ENCODE measurements around the gene TBATA. TPM values are rescaled to one million over a fixed set of nuclear protein-coding genes. Genes with fewer than 3 reads are reported as not detected.

Gene TBATA
- total RNA-seq, 2 experiments from 2014 or later, result not detected

DNA sequence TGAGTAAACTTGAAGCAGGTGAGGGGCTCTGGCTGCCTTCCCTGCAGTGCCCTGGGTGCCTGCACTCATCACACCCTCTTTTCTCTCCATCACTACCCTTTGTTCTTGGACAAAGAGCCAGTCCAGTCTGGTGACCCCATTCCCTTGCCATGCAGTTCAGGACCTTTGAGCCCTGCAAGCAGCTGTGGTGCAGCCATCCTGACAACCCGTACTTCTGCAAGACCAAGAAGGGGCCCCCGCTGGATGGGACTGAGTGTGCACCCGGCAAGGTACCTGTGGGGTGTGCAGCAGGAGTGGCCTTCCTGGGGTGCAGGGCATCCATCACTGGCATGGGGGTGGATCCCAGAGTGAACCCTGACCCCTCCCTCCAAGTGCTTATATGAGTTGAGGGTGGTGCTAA is 48.7 kb downstream of the TBATA start:
- Mint-ChIP-seq H3K27me3 (no peaks in the 10 kb centered on the region), H3K4me1 (no peaks in the 10 kb centered on the region), H3K36me3 (ENCODE audit: low read depth) (no peaks in the 10 kb centered on the region), H3K9me3 (no peaks in the 10 kb centered on the region), H3K4me3 (no peak overlapping the region), H3K27ac (no peak overlapping the region)
- POLR2A ChIA-PET, result no interaction called here
- no peak for DNase-seq
- CTCF ChIA-PET, result no interaction called here

DNA sequence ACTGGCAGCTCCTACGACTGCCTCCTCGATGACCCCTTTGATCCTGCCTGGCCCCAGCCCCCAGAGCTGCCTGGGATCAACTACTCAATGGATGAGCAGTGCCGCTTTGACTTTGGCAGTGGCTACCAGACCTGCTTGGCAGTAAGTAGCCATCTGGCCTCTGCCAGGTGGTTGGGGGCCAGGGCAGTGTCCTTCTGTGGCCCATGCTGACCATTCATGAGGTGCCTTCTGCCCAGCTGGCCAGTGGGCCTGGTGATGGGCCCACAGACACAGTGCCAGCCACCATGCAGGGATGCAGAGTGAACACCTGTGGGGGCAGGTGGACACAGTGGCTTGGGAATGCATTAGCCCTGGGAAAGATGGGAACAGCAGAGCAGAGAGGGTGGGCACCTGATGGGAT is 50.0 kb downstream of the TBATA start:
- Mint-ChIP-seq H3K4me1 (no peaks in the 10 kb centered on the region), H3K4me3 (no peak overlapping the region), H3K9me3 (no peaks in the 10 kb centered on the region), H3K27ac (no peak overlapping the region), H3K36me3 (ENCODE audit: low read depth) (no peaks in the 10 kb centered on the region), H3K27me3 (no peaks in the 10 kb centered on the region)
- POLR2A ChIA-PET, result no interaction called here
- CTCF ChIA-PET, result no interaction called here
- no peak for DNase-seq

DNA sequence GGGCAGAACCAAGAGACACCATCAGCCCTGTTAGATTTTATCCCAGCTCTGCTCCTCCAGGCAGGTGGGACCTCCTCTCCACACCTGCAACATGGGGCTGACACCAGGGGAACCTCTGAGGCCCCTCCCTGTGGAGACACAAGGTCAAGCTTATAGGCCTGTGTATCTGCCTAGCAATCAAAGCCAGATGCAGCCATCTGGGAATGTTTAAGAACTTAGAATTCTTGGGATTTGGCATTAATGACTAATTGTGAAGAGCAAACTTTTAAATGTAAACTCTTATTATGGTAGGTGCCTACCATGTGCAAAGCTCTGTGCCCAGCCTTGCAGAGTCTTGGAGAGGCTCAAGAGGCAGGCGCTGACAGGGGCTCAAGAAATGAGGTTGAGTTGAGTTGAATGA is 52.1 kb downstream of the TBATA start:
- Mint-ChIP-seq H3K36me3 (ENCODE audit: low read depth) (no peaks in the 10 kb centered on the region), H3K4me1 (no peaks in the 10 kb centered on the region), H3K4me3 (no peak overlapping the region), H3K27me3 (no peaks in the 10 kb centered on the region), H3K9me3 (no peaks in the 10 kb centered on the region), H3K27ac (no peak overlapping the region)
- DNase-seq, result no peak
- ChIA-PET CTCF (interaction anchor here (1.2 kb wide), 1 partner anchor 10 kb away, joined by 3 read pairs; no protein-coding TSS in a partner anchor), POLR2A (no interaction called here)

DNA sequence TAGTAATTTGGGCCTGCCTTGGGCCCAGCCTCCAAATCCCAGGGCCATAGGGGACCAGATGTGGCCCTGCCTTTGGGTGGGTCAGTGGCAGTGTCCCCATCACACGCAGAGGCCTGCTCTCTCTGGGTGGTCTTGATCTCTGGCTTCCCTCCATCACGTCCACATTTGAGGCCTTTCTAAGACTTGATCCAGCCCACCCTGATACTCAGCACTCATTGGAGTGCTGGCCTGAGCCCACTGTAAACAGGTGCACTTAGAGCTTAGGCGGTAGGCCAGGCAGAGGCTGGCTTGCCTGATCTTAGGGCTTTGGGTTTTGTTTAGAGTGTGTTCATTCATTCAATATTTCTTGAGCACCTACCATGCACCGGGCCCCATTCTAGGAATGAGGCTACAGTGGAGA is 52.6 kb downstream of the TBATA start:
- Mint-ChIP-seq H3K27me3 (no peaks in the 10 kb centered on the region), H3K9me3 (no peaks in the 10 kb centered on the region), H3K27ac (no peak overlapping the region), H3K4me1 (no peaks in the 10 kb centered on the region), H3K4me3 (no peak overlapping the region), H3K36me3 (ENCODE audit: low read depth) (no peaks in the 10 kb centered on the region)
- ChIA-PET POLR2A (no interaction called here), CTCF (no interaction called here)
- DNase-seq, result no peak

DNA sequence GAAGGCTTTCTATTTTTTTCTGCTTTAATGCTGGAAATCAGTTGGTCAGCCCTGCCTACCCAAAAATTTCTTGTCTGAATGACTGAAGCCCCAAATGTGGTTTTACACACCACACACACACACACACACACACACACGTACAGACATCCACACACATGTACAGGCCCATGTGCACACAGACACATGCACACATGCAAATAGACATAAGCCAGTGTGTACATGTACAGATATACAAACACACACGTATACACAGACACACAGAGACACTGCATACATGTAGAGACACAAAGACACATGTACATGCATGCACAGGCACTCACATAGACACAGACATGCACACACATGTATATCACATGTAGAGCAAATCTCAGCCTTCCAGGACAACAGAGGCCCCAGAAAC is 54.2 kb downstream of the TBATA start:
- H3K9me3 Mint-ChIP-seq, result no peaks in the 10 kb centered on the region

DNA sequence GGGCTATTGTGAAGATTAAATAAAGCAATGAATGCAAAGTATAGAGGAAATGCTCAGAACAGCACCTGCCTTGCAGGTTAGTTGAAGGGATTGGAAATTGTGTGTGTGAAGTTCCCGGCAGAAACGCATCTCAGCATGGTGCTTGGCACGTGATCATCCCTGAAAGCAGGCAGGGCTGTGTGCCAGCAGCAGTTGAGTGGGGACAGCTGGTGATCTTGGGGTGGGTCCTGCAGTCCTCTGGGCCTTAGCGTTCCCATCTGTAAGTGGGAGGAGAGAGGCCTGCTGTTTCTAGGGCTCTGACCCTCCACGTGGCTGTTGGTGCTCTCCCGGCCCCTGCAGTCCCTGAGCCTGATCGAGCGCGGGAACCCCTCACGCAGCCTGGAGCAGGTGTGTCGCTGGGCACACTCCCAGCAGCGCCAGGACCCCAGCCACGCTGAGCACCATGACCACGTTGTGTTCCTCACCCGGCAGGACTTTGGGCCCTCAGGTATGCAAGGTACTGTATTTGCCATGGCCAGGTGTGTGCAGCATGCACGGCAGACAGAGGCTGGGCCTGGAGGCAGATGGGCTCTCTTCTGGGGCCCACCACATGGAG is 55.3 kb downstream of the TBATA start:
- Mint-ChIP-seq H3K27me3 (no peaks in the 10 kb centered on the region), H3K9me3 (no peaks in the 10 kb centered on the region), H3K4me1 (no peaks in the 10 kb centered on the region), H3K4me3 (no peak overlapping the region), H3K27ac (no peak overlapping the region), H3K36me3 (ENCODE audit: low read depth) (no peaks in the 10 kb centered on the region)
- ChIA-PET POLR2A (no interaction called here), CTCF (no interaction called here)
- DNase-seq, result no peak

More for the DNA sequence above, 54.2 kb downstream of the TBATA start:
- ChIA-PET CTCF (no interaction called here), POLR2A (no interaction called here)
- no peak for DNase-seq
- Mint-ChIP-seq H3K36me3 (ENCODE audit: low read depth) (no peaks in the 10 kb centered on the region), H3K4me1 (no peaks in the 10 kb centered on the region), H3K27ac (no peak overlapping the region), H3K4me3 (no peak overlapping the region), H3K27me3 (no peaks in the 10 kb centered on the region)

DNA sequence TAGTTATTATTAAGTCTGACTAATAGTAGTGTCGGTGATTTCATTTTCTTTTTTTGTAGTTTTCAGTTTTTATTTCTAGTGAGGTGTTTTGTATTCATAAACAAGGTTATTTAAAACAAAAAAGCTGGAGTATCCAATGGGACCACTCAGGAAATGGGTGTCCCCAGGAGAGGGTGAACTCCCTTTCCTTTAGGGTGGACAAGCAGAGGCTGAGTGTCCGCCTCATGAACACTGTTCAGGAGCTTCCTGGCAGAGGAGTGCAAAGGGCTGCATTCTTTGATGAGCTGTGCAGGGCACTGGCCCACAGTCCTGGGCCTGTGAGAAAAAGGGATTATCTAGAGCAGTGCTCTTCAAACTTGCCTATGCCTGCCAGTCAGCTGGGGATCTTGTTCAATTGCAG is 56.8 kb downstream of the TBATA start:
- CTCF ChIA-PET, result no interaction called here
- H3K27ac Mint-ChIP-seq, result no peak overlapping the region
- H3K4me3 Mint-ChIP-seq, result no peak overlapping the region
- no peak for DNase-seq
- no peaks in the 10 kb centered on the region for H3K36me3 Mint-ChIP-seq (ENCODE audit: low read depth)
- H3K9me3 Mint-ChIP-seq, result no peaks in the 10 kb centered on the region
- H3K27me3 Mint-ChIP-seq, result no peaks in the 10 kb centered on the region
- POLR2A ChIA-PET, result no interaction called here
- H3K4me1 Mint-ChIP-seq, result no peaks in the 10 kb centered on the region

DNA sequence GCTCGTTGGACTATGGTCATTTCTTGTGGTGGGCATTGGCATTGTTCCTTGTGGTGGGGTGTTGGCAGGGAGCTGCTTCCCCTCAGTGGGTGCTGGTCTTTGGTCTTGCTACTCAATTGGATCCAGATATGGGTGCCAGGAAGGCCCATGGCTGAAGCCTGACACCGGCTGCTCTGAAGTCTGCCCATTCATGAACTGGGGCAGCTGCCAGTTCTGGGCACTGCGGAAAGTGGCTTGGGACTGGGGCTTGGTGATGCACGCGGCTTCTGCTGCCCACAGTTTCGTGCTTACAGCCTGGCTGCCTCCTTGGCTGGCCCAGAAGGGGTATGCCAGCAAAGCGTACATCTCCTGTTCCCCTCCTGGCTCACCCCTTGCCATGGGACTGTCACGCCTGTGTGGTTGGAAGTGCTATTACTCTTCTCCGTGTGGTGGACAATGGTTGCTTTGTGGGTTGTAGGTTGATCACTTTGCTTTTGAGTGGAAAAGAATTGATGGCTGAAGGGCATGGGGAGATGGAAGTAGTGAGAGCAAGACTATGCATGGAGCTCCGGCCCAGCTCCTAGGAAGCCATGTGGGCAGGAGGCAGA is 58.2 kb downstream of the TBATA start:
- H3K36me3 Mint-ChIP-seq (ENCODE audit: low read depth), result no peaks in the 10 kb centered on the region
- POLR2A ChIA-PET, result no interaction called here
- DNase-seq, result no peak

DNA sequence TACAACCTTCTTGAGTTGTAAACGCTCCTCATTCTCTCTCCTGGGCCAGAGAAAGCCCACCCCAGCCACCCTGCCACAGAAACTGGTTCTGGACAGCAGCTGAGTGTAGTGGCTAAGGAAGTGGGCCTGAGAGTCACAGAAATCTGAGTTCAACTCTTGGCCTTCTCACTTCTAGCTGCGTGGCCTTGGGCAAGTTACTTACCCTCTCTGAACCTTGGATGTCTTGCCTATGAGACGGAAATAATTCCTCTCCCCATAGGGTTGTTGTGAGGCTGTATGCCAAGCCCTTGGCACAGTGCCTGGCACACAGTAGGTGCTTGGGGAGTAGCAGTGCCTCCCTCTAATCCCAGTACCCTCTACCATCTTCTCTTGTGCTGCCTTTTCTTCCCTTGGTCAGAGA is 61.4 kb downstream of the TBATA start:
- no peaks in the 10 kb centered on the region for H3K27me3 Mint-ChIP-seq
- H3K4me3 Mint-ChIP-seq, result no peak overlapping the region
- no peaks in the 10 kb centered on the region for H3K4me1 Mint-ChIP-seq
- no peaks in the 10 kb centered on the region for H3K36me3 Mint-ChIP-seq (ENCODE audit: low read depth)
- H3K27ac Mint-ChIP-seq, result no peak overlapping the region
- no peak for DNase-seq
- no peaks in the 10 kb centered on the region for H3K9me3 Mint-ChIP-seq
- ChIA-PET CTCF (no interaction called here), POLR2A (no interaction called here)

More for the DNA sequence above, 58.2 kb downstream of the TBATA start:
- Mint-ChIP-seq H3K4me1 (no peaks in the 10 kb centered on the region), H3K27ac (no peak overlapping the region), H3K27me3 (no peaks in the 10 kb centered on the region), H3K9me3 (no peaks in the 10 kb centered on the region), H3K4me3 (no peak overlapping the region)
- CTCF ChIA-PET, result no interaction called here

DNA sequence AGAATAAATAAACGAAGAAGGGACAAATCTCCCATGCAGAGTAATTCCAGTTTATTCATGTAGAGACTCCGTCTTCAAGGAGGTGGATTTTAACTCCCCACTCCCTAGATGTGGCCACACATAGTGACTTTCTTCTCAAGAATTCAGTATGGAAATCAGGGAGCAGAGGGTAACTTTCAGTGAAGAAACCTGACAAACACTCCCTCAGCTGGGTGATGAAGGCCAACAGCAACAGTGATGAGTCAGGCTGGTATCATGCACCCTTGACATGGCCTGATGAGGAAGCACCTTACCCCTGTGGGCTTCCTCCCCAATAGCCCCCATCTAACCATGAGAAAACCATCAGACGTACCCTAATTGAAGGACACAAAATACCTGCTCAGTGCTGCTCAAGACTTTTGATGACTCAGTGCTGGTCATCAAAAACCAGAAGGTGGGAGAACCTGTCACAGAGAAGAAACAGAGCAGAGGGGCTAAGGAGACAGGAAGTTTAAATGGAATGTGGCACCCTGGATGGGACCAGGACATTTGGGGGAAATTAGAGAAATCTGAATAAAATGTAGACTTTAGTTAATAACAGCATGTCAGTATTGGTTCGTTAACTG is 62.3 kb downstream of the TBATA start:
- Mint-ChIP-seq H3K27ac (no peak overlapping the region), H3K36me3 (ENCODE audit: low read depth) (no peaks in the 10 kb centered on the region), H3K27me3 (no peaks in the 10 kb centered on the region), H3K4me3 (no peak overlapping the region), H3K9me3 (no peaks in the 10 kb centered on the region), H3K4me1 (no peaks in the 10 kb centered on the region)
- POLR2A ChIA-PET, result no interaction called here
- DNase-seq, result no peak
- CTCF ChIA-PET, result interaction anchor here (0.6 kb wide), 1 partner anchor 147 kb away, joined by 3 read pairs; no protein-coding TSS in a partner anchor

Other genes starting within 250 kb of the TBATA start
- gene PRF1, start 182.6 kb downstream of the TBATA start, total RNA-seq, result 100 to 1,000 TPM; 136 to 141 TPM
- gene ADAMTS14, start 112.9 kb downstream of the TBATA start, total RNA-seq, result not detected
- 10 to 100 TPM; 25.8 to 28.5 TPM for gene SGPL1, start 30.6 kb upstream of the TBATA start, total RNA-seq
- 10 to 100 TPM; 37.2 to 38.6 TPM for gene PCBD1, start 103.2 kb upstream of the TBATA start, total RNA-seq